Neural progenitor cell (in vitro differentiated cells): ENCODE measurements around the gene LILRA1. TPM values are rescaled to one million over a fixed set of nuclear protein-coding genes. Genes with fewer than 3 reads are reported as not detected.

ENCODE experiments used
- DNase-seq: peaks from one replicate; pipeline ENCODE4 v3.0.0-alpha.2; 2016; ENCODE audit warnings: low spot score
- H2AFZ ChIP-seq: fragments of 200-600 bp; sonication (generic); replicated peaks from 2 replicates; pipeline ENCODE4 v1.6.1; 2016; ENCODE audit warnings: antibody characterized with exemption
- H3F3A ChIP-seq: fragments of 200-600 bp; sonication (generic); 2 replicates; pipeline ENCODE4 v1.6.1; 2016; ENCODE audit warnings: antibody characterized with exemption, low read depth
- H3K27ac ChIP-seq: fragments of 200-600 bp; sonication (generic); 2 replicates; pipeline ENCODE4 v1.5.1; 2016; ENCODE audit warnings: mild to moderate bottlenecking
- H3K27me3 ChIP-seq: fragments of 200-600 bp; sonication (generic); 2 replicates; pipeline ENCODE4 v1.6.1; 2016; ENCODE audit warnings: mild to moderate bottlenecking, moderate library complexity
- H3K36me3 ChIP-seq: fragments of 200-600 bp; sonication (generic); 2 replicates; pipeline ENCODE4 v1.5.1; 2016
- H3K4me1 ChIP-seq: fragments of 200-600 bp; sonication (generic); 2 replicates; pipeline ENCODE4 v1.6.1; 2016; ENCODE audit warnings: mixed run types
- H3K4me2 ChIP-seq: fragments of 200-600 bp; sonication (generic); 2 replicates; pipeline ENCODE4 v1.6.1; 2016
- H3K4me3 ChIP-seq: fragments of 200-600 bp; sonication (generic); 2 replicates; pipeline ENCODE4 v1.5.1; 2016
- H3K79me2 ChIP-seq: fragments of 200-600 bp; sonication (generic); 2 replicates; pipeline ENCODE4 v1.6.1; 2016; ENCODE audit warnings: low read depth
- H3K9ac ChIP-seq: fragments of 200-600 bp; sonication (generic); 2 replicates; pipeline ENCODE4 v1.6.1; 2016
- H3K9me3 ChIP-seq: fragments of 200-600 bp; sonication (generic); 2 replicates; pipeline ENCODE4 v1.5.1; 2016; ENCODE audit warnings: low read depth
- H4K20me1 ChIP-seq: fragments of 200-600 bp; sonication (generic); 2 replicates; pipeline ENCODE4 v1.6.1; 2016; ENCODE audit warnings: low read depth
- H3K27ac Mint-ChIP-seq: 3 replicates; pipeline ENCODE4 v1.8.0; 2021; ENCODE audit warnings: mixed read lengths
- H3K27me3 Mint-ChIP-seq: 2 replicates; pipeline ENCODE4 v1.8.0; 2022; ENCODE audit warnings: low read depth, mild to moderate bottlenecking, inconsistent platforms, moderate library complexity, mixed read lengths; ENCODE audit not compliant: insufficient read depth
- H3K36me3 Mint-ChIP-seq: 3 replicates; pipeline ENCODE4 v1.8.0; 2021; ENCODE audit warnings: mixed read lengths
- H3K4me1 Mint-ChIP-seq: 3 replicates; pipeline ENCODE4 v1.8.0; 2021; ENCODE audit warnings: mixed read lengths
- H3K4me3 Mint-ChIP-seq: 3 replicates; pipeline ENCODE4 v1.8.0; 2021; ENCODE audit warnings: mild to moderate bottlenecking, moderate library complexity, mixed read lengths
- H3K9me3 Mint-ChIP-seq: 3 replicates; pipeline ENCODE4 v1.8.0; 2020; ENCODE audit warnings: mixed read lengths
- CTCF ChIP-seq: fragments of 200-600 bp; sonication (generic); IDR thresholded peaks from 2 replicates; pipeline ENCODE4 v1.5.1; 2017; ENCODE audit warnings: antibody characterized with exemption, mild to moderate bottlenecking
- EZH2 ChIP-seq: fragments of 200-600 bp; sonication (generic); IDR thresholded peaks from 2 replicates; pipeline ENCODE4 v1.6.1; 2017; ENCODE audit warnings: antibody characterized with exemption, mild to moderate bottlenecking, moderate library complexity
- EZH2phosphoT487 ChIP-seq: fragments of 200-600 bp; sonication (generic); IDR thresholded peaks from 2 replicates; pipeline ENCODE4 v1.6.1; 2017; ENCODE audit warnings: antibody characterized with exemption
- total RNA-seq: library from RNA; depleted of rRNA; stranded (reverse); fragments of >200 nt; gene quantifications from 2 replicates; pipeline ENCODE4 v1.2.3, GENCODE V29; 2015; ENCODE audit warnings: low replicate concordance

LILRA1 gene
- total RNA-seq, 1 donor from 2014 or later = not detected

- peaks cover 5% of the 10 kb centered on the region for H3K36me3 ChIP-seq
- H3K4me2 ChIP-seq = no peak overlapping the region
- H2AFZ ChIP-seq = no peak overlapping the region
- H3K9me3 Mint-ChIP-seq = peaks cover 30% of the 10 kb centered on the region
- H3K27ac Mint-ChIP-seq = no peak overlapping the region
- H3K27me3 ChIP-seq = no peaks in the 10 kb centered on the region
- no peak overlapping the region for H3K4me3 Mint-ChIP-seq
- no peak overlapping the region for H3K9ac ChIP-seq
- no peak overlapping the region for H3K4me3 ChIP-seq
- H3K79me2 ChIP-seq = no peaks in the 10 kb centered on the region
- H3K36me3 Mint-ChIP-seq = no peaks in the 10 kb centered on the region
- H4K20me1 ChIP-seq = no peaks in the 10 kb centered on the region
- no peaks in the 10 kb centered on the region for H3K4me1 Mint-ChIP-seq
- TF ChIP-seq EZH2phosphoT487 (no peak), EZH2 (no peak), CTCF (no peak)
- no peaks in the 10 kb centered on the region for H3F3A ChIP-seq
- no peaks in the 10 kb centered on the region for H3K4me1 ChIP-seq
- H3K9me3 ChIP-seq = peaks cover 35% of the 10 kb centered on the region
- H3K27me3 Mint-ChIP-seq = peaks cover 3% of the 10 kb centered on the region
- H3K27ac ChIP-seq = no peak overlapping the region
- no peak for DNase-seq
Observed at GRCh38 chr19:54616057-54616456, 22.6 kb downstream of the LILRA1 start.

DNA sequence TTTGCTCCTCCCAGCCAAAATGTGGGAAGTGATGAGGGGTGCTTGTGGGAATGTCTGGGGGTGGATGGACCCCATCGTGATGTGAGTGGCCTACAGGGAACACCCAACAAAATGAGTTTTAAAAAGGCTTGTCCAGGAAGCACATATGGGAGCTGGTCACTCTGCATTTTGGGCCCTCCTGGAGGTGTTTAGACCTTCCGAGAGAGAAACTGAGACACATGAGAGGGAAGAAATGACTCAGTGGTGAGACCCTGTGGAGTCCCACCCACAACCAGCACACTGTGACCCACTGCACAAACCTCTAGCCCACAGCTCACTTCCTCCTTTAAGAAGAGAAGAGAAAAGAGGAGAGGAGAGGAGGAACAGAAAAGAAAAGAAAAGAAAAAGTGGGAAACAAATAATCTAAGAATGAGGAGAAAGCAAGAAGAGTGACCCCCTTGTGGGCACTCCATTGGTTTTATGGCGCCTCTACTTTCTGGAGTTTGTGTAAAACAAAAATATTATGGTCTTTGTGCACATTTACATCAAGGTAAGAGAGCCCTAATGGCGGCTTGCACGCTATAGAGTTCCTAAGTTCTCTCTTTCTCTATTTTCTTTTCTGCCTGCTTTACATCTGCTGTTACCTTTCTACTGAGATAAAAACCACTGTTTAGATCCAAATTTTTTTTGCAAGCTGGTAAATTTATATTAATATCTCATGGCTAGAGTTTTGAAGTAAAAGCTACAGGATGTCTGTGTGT, 23.6 kb downstream of the LILRA1 start:
- H3K36me3 ChIP-seq = peaks cover 5% of the 10 kb centered on the region

GRCh38 chr19:54620464-54620863, 27.0 kb downstream of the LILRA1 start:
- Mint-ChIP-seq H3K36me3 (no peaks in the 10 kb centered on the region), H3K9me3 (peaks cover 18% of the 10 kb centered on the region), H3K27me3 (peaks cover 2% of the 10 kb centered on the region), H3K27ac (no peak overlapping the region), H3K4me3 (no peak overlapping the region), H3K4me1 (no peaks in the 10 kb centered on the region)
- Histone ChIP-seq H3K27me3 (no peaks in the 10 kb centered on the region), H3F3A (no peaks in the 10 kb centered on the region), H3K4me1 (no peaks in the 10 kb centered on the region), H3K27ac (no peak overlapping the region), H4K20me1 (no peaks in the 10 kb centered on the region), H3K4me2 (no peak overlapping the region), H3K4me3 (no peak overlapping the region), H3K79me2 (no peaks in the 10 kb centered on the region), H2AFZ (no peak overlapping the region), H3K36me3 (peaks cover 5% of the 10 kb centered on the region), H3K9ac (no peak overlapping the region), H3K9me3 (peaks cover 24% of the 10 kb centered on the region)
- TF ChIP-seq CTCF (no peak), EZH2phosphoT487 (no peak), EZH2 (no peak)
- no peak for DNase-seq

More for the DNA sequence above, 23.6 kb downstream of the LILRA1 start:
- H3K4me1 Mint-ChIP-seq = no peaks in the 10 kb centered on the region
- H3K27ac Mint-ChIP-seq = no peak overlapping the region
- Histone ChIP-seq H4K20me1 (no peaks in the 10 kb centered on the region), H3K27ac (no peak overlapping the region), H3K4me1 (no peaks in the 10 kb centered on the region), H3K4me2 (no peak overlapping the region), H3F3A (no peaks in the 10 kb centered on the region), H2AFZ (no peak overlapping the region), H3K27me3 (no peaks in the 10 kb centered on the region), H3K79me2 (no peaks in the 10 kb centered on the region), H3K4me3 (no peak overlapping the region), H3K9me3 (peaks cover 35% of the 10 kb centered on the region), H3K9ac (no peak overlapping the region)
- TF ChIP-seq CTCF (no peak), EZH2 (no peak), EZH2phosphoT487 (no peak)
- peaks cover 30% of the 10 kb centered on the region for H3K9me3 Mint-ChIP-seq
- H3K36me3 Mint-ChIP-seq = no peaks in the 10 kb centered on the region
- H3K27me3 Mint-ChIP-seq = peaks cover 3% of the 10 kb centered on the region
- no peak for DNase-seq
- no peak overlapping the region for H3K4me3 Mint-ChIP-seq
